Caco-2 (cell line): ENCODE data around the gene TYW1. TPM values are rescaled to one million over a fixed set of nuclear protein-coding genes. Genes with fewer than 3 reads are reported as not detected.
"Not testable (repeated sequence)": the region's sequence is repeated elsewhere in the genome, so short reads cannot be mapped to it uniquely, and the experiment has no call there.

Experiments used
- BruUV-seq: library from RNA; stranded (reverse); fragments of 400-500 nt; replicated peaks from 2 replicates; lab custom pipeline; 2021; lab: Mats Ljungman, UMichigan
- CTCF ChIA-PET: fragments of 300-600 bp; sonication (Branson Sonifier 250); formaldehyde crosslinking; loops from one replicate; lab custom pipeline; 2022; ENCODE audit warnings: antibody characterized with exemption; lab: Charles Lee
- POLR2A ChIA-PET: fragments of 300-600 bp; sonication (Branson Sonifier 250); formaldehyde crosslinking; loops from one replicate; lab custom pipeline; 2022; ENCODE audit warnings: antibody characterized with exemption; lab: Charles Lee
- DNase-seq, 2 experiments: peaks; one replicate each; pipeline versions ENCODE4 v3.0.0 to v3.0.0-alpha.2; 2020 to 2022
- H3K27me3 ChIP-seq: replicated peaks from 2 replicates; pipeline ENCODE4 v1.6.0; 2011; ENCODE audit warnings: low read length; ENCODE audit not compliant: control insufficient read depth, insufficient read depth
- H3K36me3 ChIP-seq: 2 replicates; pipeline ENCODE4 v1.5.1; 2011; ENCODE audit warnings: low read length; ENCODE audit not compliant: control insufficient read depth, insufficient read depth
- H3K4me1 ChIP-seq: fragments of 250-450 bp; sonication (Bioruptor Pico); 2 replicates; pipeline ENCODE4 v1.5.1; 2020; ENCODE audit warnings: mild to moderate bottlenecking
- H3K4me3 ChIP-seq: 2 replicates; pipeline ENCODE4 v1.5.1; 2011; ENCODE audit warnings: low read depth, mild to moderate bottlenecking, control low read depth, low read length
- H3K9me3 ChIP-seq: fragments of 250-450 bp; sonication (Bioruptor Pico); 2 replicates; pipeline ENCODE4 v1.5.1; 2020; ENCODE audit warnings: mild to moderate bottlenecking, moderate library complexity
- H3K27ac Mint-ChIP-seq: one replicate; pipeline ENCODE4 v1.8.0; 2022; ENCODE audit warnings: mixed read lengths; ENCODE audit not compliant: unreplicated experiment
- H3K27me3 Mint-ChIP-seq: one replicate; pipeline ENCODE4 v1.8.0; 2022; ENCODE audit warnings: mixed read lengths; ENCODE audit not compliant: insufficient read depth, unreplicated experiment
- H3K36me3 Mint-ChIP-seq: one replicate; pipeline ENCODE4 v1.8.0; 2022; ENCODE audit warnings: mild to moderate bottlenecking, mixed read lengths; ENCODE audit not compliant: insufficient read depth, unreplicated experiment
- H3K4me1 Mint-ChIP-seq: one replicate; pipeline ENCODE4 v1.8.0; 2022; ENCODE audit warnings: low read depth, mixed read lengths; ENCODE audit not compliant: unreplicated experiment
- H3K4me3 Mint-ChIP-seq: one replicate; pipeline ENCODE4 v1.8.0; 2022; ENCODE audit warnings: mild to moderate bottlenecking, moderate library complexity, mixed read lengths; ENCODE audit not compliant: unreplicated experiment
- H3K9me3 Mint-ChIP-seq: one replicate; pipeline ENCODE4 v1.8.0; 2022; ENCODE audit warnings: mixed read lengths; ENCODE audit not compliant: unreplicated experiment
- intact Hi-C: fragments of 100-400 bp; cut with micrococcal nuclease; formaldehyde crosslinking; loops from one replicate; pipeline ENCODE4 v1.10.0; 2022; ENCODE audit not compliant: unreplicated experiment
- microRNA-seq: library from miRNA; unstranded; fragments of <30 nt; microRNA quantifications from one replicate; pipeline ENCODE4 v1.2.0, GENCODE V29; 2022
- total RNA-seq: library from RNA; stranded (reverse); gene quantifications from 2 replicates; pipeline ENCODE4 v1.2.3, GENCODE V29; 2022
- TF ChIP-seq, protein P1 (sequence below), 2 experiments: fragments of 200-600 bp in 1 of 2; IDR thresholded peaks; 1 replicate in 1 of 2; 2 replicates in 1 of 2; pipeline versions ENCODE4 v1.5.1 to v1.8.0; 2011 to 2022; ENCODE audit warnings: antibody characterized with exemption in 1 of 2, control low read depth in 1 of 2, inconsistent platforms in 1 of 2, low read depth in 1 of 2, low read length in 1 of 2, mild to moderate bottlenecking in 1 of 2, moderate library complexity in 1 of 2; ENCODE audit not compliant: insufficient read depth in 1 of 2, severe bottlenecking in 1 of 2, unreplicated experiment in 1 of 2

TYW1 gene
- total RNA-seq, 1 experiment from 2014 or later = 26.9 TPM

DNA sequence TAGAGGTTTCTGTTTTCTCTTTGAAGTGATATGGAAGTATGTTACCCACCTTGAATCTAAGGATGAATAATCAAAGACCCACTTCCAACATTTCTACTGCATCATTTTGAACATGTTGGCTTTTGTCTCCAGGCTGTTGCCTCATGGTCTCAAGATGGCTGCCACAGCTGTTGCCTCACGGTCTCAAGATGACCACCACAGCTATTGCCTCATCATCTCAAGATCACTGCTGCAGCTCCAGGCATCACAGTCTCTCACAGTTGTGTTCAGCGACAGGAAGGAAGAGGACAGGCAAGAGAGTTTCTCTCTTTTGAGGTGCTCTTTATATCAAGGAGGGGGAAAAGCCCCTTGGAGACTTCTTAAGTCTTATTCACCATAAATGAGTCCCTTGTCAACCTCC, 267.4 kb downstream of the TYW1 start:
- H3K27ac Mint-ChIP-seq, H3K36me3 ChIP-seq, H3K4me3 ChIP-seq, H3K4me1 ChIP-seq, H3K4me1 Mint-ChIP-seq, H3K4me3 Mint-ChIP-seq, POLR2A ChIA-PET, H3K27me3 Mint-ChIP-seq, intact Hi-C loops, H3K9me3 Mint-ChIP-seq, BruUV-seq, DNase-seq, H3K27me3 ChIP-seq, H3K9me3 ChIP-seq, CTCF ChIA-PET, H3K36me3 Mint-ChIP-seq: not testable (repeated sequence)

DNA sequence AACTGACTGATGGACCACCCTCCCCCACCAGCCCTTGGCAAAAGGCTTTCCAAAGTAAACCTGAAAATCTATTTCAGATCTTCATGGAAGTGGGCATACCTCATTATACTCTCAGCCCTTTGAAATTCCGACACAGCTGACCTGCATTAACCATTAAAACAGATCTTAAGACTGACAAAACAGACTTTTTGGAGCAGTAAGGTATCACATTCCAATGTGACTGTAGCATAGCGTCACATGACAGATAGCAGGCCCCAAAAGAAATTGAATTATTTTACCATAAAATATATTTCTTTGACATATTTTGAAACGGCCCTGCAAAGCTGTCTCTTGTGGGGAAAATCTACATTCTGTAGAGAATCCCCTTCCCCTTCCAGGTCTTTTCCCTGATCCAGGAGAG, 269.4 kb downstream of the TYW1 start:
- intact Hi-C loops, DNase-seq, H3K4me3 ChIP-seq, H3K27me3 Mint-ChIP-seq, POLR2A ChIA-PET, H3K4me1 Mint-ChIP-seq, H3K27me3 ChIP-seq, H3K9me3 Mint-ChIP-seq, H3K27ac Mint-ChIP-seq, BruUV-seq, CTCF ChIA-PET, H3K4me3 Mint-ChIP-seq, H3K4me1 ChIP-seq, H3K36me3 Mint-ChIP-seq, H3K9me3 ChIP-seq, H3K36me3 ChIP-seq: not testable (repeated sequence)

DNA sequence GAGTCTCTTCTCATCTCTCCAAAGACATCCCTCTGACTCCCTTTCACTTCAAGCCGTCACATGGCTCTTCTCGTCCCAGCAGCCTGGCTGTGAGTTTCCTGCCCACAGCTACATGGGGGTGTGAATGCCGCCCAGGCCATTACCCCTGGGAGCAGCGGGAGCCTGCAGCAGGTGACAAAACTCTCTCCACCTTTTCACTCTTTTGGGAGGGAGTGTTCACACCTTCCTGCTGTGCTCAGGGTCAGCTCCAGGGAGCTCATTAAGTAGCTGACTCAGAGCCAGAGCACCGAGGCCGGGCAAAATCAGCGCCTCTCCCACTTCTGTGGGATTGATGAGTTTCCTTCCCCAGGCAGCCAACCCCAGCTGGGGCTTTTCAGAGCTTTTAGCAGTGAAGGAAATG, 271.3 kb downstream of the TYW1 start:
- intact Hi-C loops = no loop called here
- H3K27ac Mint-ChIP-seq = no peak overlapping the region
- no peak for DNase-seq

DNA sequence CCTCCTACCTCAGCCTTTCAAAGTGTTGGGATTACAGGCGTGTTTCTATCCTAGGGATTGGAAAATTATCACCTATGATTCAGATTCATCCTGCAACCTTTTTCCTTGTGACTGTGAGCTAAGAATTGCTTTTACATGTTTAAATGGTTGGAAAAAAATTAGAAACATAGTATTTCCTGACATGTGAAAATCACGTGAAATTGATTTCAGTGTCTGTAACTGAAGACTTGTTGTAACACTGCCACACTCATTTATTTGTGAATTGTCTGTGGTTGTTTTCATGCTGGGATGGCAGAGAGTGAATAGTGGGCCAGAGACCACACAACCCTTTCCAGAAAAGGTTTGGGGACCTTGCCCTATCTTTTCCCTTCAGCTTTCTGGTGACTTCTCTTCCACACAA, 273.3 kb downstream of the TYW1 start:
- H3K27ac Mint-ChIP-seq, H3K27me3 ChIP-seq, BruUV-seq, H3K4me3 ChIP-seq, H3K36me3 Mint-ChIP-seq, H3K9me3 Mint-ChIP-seq, POLR2A ChIA-PET, H3K4me1 Mint-ChIP-seq, H3K27me3 Mint-ChIP-seq, H3K4me3 Mint-ChIP-seq, H3K36me3 ChIP-seq, H3K4me1 ChIP-seq, DNase-seq, intact Hi-C loops, CTCF ChIA-PET, H3K9me3 ChIP-seq: not testable (repeated sequence)

More for the DNA sequence above, 271.3 kb downstream of the TYW1 start:
- Mint-ChIP-seq H3K36me3 (no peaks in the 10 kb centered on the region), H3K27me3 (no peaks in the 10 kb centered on the region), H3K4me1 (no peaks in the 10 kb centered on the region), H3K4me3 (no peak overlapping the region), H3K9me3 (no peaks in the 10 kb centered on the region)
- Histone ChIP-seq H3K4me3 (no peak overlapping the region), H3K4me1 (no peaks in the 10 kb centered on the region), H3K9me3 (no peaks in the 10 kb centered on the region), H3K36me3 (no peaks in the 10 kb centered on the region), H3K27me3 (no peaks in the 10 kb centered on the region)
- TF ChIP-seq, protein P1, sequence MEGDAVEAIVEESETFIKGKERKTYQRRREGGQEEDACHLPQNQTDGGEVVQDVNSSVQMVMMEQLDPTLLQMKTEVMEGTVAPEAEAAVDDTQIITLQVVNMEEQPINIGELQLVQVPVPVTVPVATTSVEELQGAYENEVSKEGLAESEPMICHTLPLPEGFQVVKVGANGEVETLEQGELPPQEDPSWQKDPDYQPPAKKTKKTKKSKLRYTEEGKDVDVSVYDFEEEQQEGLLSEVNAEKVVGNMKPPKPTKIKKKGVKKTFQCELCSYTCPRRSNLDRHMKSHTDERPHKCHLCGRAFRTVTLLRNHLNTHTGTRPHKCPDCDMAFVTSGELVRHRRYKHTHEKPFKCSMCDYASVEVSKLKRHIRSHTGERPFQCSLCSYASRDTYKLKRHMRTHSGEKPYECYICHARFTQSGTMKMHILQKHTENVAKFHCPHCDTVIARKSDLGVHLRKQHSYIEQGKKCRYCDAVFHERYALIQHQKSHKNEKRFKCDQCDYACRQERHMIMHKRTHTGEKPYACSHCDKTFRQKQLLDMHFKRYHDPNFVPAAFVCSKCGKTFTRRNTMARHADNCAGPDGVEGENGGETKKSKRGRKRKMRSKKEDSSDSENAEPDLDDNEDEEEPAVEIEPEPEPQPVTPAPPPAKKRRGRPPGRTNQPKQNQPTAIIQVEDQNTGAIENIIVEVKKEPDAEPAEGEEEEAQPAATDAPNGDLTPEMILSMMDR (IDR thresholded peaks at IDR 0.05; ENCODE audit: insufficient read depth in 1 of 2, low read depth in 1 of 2, low read length in 1 of 2, severe bottlenecking in 1 of 2, unreplicated experiment in 1 of 2) = no peak
- ChIA-PET POLR2A (interaction anchor here (0.6 kb wide), 1 partner anchor 34 kb away, joined by 3 read pairs; no protein-coding TSS in a partner anchor), CTCF (no interaction called here)
- BruUV-seq = no TSS peak

Small RNAs within 50 kb of the gene (microRNA-seq; reads per million reads assigned to microRNA genes)
- not detected for gene MIR4650-1

Other genes starting within 250 kb of the TYW1 start
- gene TMEM248, start 75.6 kb upstream of the TYW1 start, total RNA-seq = 98.0 and 99.7 TPM in 2 replicates
- gene SBDS, start 1.2 kb upstream of the TYW1 start, total RNA-seq = 130 and 143 TPM in 2 replicates